22Rv1 (cell line): Measurements from ENCODE around the gene URB2.

Source experiments
- ZFX ChIP-seq: fragments of 450-650 bp; IDR thresholded peaks from 2 replicates; pipeline ENCODE4 v1.6.1; 2017; ENCODE audit warnings: antibody characterized with exemption, borderline replicate concordance
- TF ChIP-seq, protein P1 (sequence below): fragments of 450-650 bp; IDR thresholded peaks from 2 replicates; pipeline ENCODE4 v1.5.1; 2017; ENCODE audit warnings: mild to moderate bottlenecking

DNA sequence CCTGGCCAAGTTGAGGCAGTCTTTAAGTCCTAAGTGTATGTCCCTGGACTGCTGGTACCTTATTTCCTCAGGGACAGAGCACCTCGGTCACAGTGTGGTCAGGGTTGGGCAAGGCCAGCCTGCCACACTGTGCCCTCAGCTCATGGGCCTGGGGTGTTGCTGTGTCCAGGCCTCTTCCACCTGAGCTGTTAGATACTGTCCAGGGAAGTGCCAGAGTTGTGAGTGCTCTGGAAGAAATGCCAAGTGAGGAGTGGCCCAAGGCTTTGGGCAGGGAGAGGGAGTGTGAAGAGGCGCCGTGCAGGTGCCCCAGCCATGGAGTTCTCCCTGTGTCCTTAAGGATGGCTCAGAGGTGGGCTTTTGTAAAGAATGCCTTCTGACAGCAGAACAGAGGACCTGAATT lies 15.3 kb downstream of the URB2 start:
- TF ChIP-seq, protein P1, sequence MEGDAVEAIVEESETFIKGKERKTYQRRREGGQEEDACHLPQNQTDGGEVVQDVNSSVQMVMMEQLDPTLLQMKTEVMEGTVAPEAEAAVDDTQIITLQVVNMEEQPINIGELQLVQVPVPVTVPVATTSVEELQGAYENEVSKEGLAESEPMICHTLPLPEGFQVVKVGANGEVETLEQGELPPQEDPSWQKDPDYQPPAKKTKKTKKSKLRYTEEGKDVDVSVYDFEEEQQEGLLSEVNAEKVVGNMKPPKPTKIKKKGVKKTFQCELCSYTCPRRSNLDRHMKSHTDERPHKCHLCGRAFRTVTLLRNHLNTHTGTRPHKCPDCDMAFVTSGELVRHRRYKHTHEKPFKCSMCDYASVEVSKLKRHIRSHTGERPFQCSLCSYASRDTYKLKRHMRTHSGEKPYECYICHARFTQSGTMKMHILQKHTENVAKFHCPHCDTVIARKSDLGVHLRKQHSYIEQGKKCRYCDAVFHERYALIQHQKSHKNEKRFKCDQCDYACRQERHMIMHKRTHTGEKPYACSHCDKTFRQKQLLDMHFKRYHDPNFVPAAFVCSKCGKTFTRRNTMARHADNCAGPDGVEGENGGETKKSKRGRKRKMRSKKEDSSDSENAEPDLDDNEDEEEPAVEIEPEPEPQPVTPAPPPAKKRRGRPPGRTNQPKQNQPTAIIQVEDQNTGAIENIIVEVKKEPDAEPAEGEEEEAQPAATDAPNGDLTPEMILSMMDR, result no peak
- no peak for TF ChIP-seq ZFX
